Trophoblast cell (in vitro differentiated cells and primary cell): ENCODE data around the gene GRAMD2B.

Experiments used
- DNase-seq, 2 donors: peaks; one replicate each; pipeline ENCODE4 v3.0.0-alpha.2; 2016
- H2AFZ ChIP-seq: 2 replicates; pipeline ENCODE4 v1.6.1; 2013; ENCODE audit warnings: low read length, moderate library complexity, mild to moderate bottlenecking; ENCODE audit not compliant: insufficient read depth, poor library complexity
- H2AK5ac ChIP-seq: 2 replicates; pipeline ENCODE4 v1.6.1; 2013; ENCODE audit warnings: mild to moderate bottlenecking, low read length
- H2BK120ac ChIP-seq: 2 replicates; pipeline ENCODE4 v1.6.1; 2013; ENCODE audit warnings: low read length, mild to moderate bottlenecking, moderate library complexity; ENCODE audit not compliant: insufficient read depth, poor library complexity
- H2BK12ac ChIP-seq: 2 replicates; pipeline ENCODE4 v1.6.1; 2013; ENCODE audit warnings: mild to moderate bottlenecking, low read length, moderate library complexity
- H2BK5ac ChIP-seq: 2 replicates; pipeline ENCODE4 v1.6.1; 2013; ENCODE audit warnings: low read length, low read depth, moderate library complexity, mild to moderate bottlenecking; ENCODE audit not compliant: poor library complexity
- H3K14ac ChIP-seq: 2 replicates; pipeline ENCODE4 v1.6.1; 2013; ENCODE audit warnings: mild to moderate bottlenecking, low read length
- H3K18ac ChIP-seq: 2 replicates; pipeline ENCODE4 v1.6.1; 2013; ENCODE audit warnings: mild to moderate bottlenecking, low read length
- H3K23ac ChIP-seq: 2 replicates; pipeline ENCODE4 v1.6.1; 2013; ENCODE audit warnings: low read length
- H3K27ac ChIP-seq: 2 replicates; pipeline ENCODE4 v1.5.1; 2013; ENCODE audit warnings: low read depth, mild to moderate bottlenecking, inconsistent platforms, low read length, moderate library complexity
- H3K27me3 ChIP-seq: 2 replicates; pipeline ENCODE4 v1.6.1; 2013; ENCODE audit warnings: inconsistent platforms, mild to moderate bottlenecking, low read length, moderate library complexity; ENCODE audit not compliant: insufficient read depth
- H3K36me3 ChIP-seq, 2 experiments: 1 replicate in 1 of 2; 2 replicates in 1 of 2; pipeline ENCODE4 v1.6.1; 2013; ENCODE audit warnings: low read length in 2 of 2, mild to moderate bottlenecking in 2 of 2, moderate library complexity in 1 of 2; ENCODE audit not compliant: insufficient read depth in 2 of 2, control insufficient read depth in 1 of 2
- H3K4ac ChIP-seq: 2 replicates; pipeline ENCODE4 v1.6.1; 2013; ENCODE audit warnings: low read depth, mild to moderate bottlenecking, low read length, moderate library complexity
- H3K4me1 ChIP-seq, 2 experiments: 1 replicate in 1 of 2; 2 replicates in 1 of 2; pipeline ENCODE4 v1.6.1; 2013; ENCODE audit warnings: low read length in 2 of 2, mild to moderate bottlenecking in 2 of 2, moderate library complexity in 1 of 2; ENCODE audit not compliant: insufficient read depth in 2 of 2, control insufficient read depth in 1 of 2
- H3K4me2 ChIP-seq: 2 replicates; pipeline ENCODE4 v1.6.1; 2013; ENCODE audit warnings: inconsistent platforms, mild to moderate bottlenecking, low read length, moderate library complexity
- H3K4me3 ChIP-seq: 2 replicates; pipeline ENCODE4 v1.5.1; 2013; ENCODE audit warnings: mild to moderate bottlenecking, low read depth, low read length, inconsistent platforms
- H3K79me1 ChIP-seq: one replicate; pipeline ENCODE4 v1.6.1; 2013; ENCODE audit warnings: low read length
- H3K79me2 ChIP-seq: 2 replicates; pipeline ENCODE4 v1.6.1; 2013; ENCODE audit warnings: low read length, mild to moderate bottlenecking; ENCODE audit not compliant: control insufficient read depth, insufficient read depth, poor library complexity
- H3K9ac ChIP-seq: 2 replicates; pipeline ENCODE4 v1.6.1; 2013; ENCODE audit warnings: mild to moderate bottlenecking, low read length
- H3K9me3 ChIP-seq: 2 replicates; pipeline ENCODE4 v1.6.1; 2013; ENCODE audit warnings: low read depth, mild to moderate bottlenecking, control low read depth, inconsistent platforms, low read length; ENCODE audit not compliant: insufficient read depth
- H4K12ac ChIP-seq: 2 replicates; pipeline ENCODE4 v1.6.1; 2013; ENCODE audit warnings: low read depth, mild to moderate bottlenecking, low read length, moderate library complexity
- H4K8ac ChIP-seq: 2 replicates; pipeline ENCODE4 v1.6.1; 2013; ENCODE audit warnings: low read depth, mild to moderate bottlenecking, low read length, moderate library complexity
- H4K91ac ChIP-seq: one replicate; pipeline ENCODE4 v1.6.1; 2013; ENCODE audit warnings: low read depth, mild to moderate bottlenecking, low read length, moderate library complexity
- WGBS: extraction: QIAGEN DNeasy Blood & Tissue Kit; methylation state at CpG from one replicate; pipeline ENCODE4 v1.1.7; 2013; ENCODE audit warnings: missing lambda C conversion rate; ENCODE audit not compliant: insufficient read length, insufficient coverage; ENCODE audit errors: extremely low coverage; 5-methylcytosine and 5-hydroxymethylcytosine counted together

GRAMD2B gene

DNA sequence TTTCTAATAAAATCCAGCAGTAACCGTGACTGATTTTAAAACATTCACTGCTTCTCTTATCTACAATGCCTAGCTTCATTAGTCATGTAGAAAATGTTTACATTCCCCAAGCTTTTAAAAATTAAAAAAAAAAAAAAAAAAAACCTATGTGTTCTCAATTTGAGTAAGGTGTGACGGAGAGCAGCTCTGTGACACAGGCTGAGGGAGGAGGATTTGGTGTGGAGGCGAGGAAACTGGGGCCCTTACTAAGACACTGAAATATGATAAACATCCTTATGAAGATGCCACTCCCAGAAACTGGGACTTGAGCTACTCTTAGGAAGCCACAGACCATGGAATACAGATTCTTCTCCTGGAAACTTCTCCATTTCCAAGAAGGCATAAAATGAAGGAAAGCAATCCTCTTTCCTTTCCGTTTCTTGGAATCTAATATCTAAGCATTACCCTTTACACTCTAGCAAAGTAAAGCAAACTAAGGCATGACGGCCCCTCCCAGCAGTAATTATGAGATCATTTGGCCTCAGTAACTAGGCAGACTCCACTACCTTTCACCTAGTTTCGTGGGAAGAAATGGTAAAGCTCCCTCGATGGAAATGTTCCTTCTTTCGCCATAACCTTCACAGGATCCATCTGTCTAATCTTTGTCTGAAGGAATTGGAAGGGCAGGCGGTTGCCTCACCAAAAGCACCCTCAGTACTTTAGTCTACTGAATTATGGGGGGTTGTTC lies 23.5 kb downstream of the GRAMD2B start:
- H4K91ac ChIP-seq, result peak overlapping the region; percentile 57
- H3K27ac ChIP-seq, result no peak overlapping the region
- no peak overlapping the region for H3K4me2 ChIP-seq
- H3K27me3 ChIP-seq, result no peaks in the 10 kb centered on the region
- H2BK5ac ChIP-seq, result no peak overlapping the region
- H3K4me3 ChIP-seq, result no peak overlapping the region
- no CpG with 5 or more reads among the region's 9 CpGs for WGBS
- DNase-seq, result peak; percentile 69 to 70
- H3K4ac ChIP-seq, result peak overlapping the region; percentile 33
- peak overlapping the region; percentile 53 for H2BK12ac ChIP-seq
- no peaks in the 10 kb centered on the region for H3K9me3 ChIP-seq
- H3K18ac ChIP-seq, result no peak overlapping the region
- peaks cover 3 to 5% of the 10 kb centered on the region in 2 experiments for H3K36me3 ChIP-seq
- no peak overlapping the region for H2AK5ac ChIP-seq
- no peak overlapping the region for H3K23ac ChIP-seq
- H4K12ac ChIP-seq, result no peak overlapping the region
- H3K79me1 ChIP-seq, result peaks cover 9% of the 10 kb centered on the region
- no peak overlapping the region for H3K9ac ChIP-seq
- no peak overlapping the region for H2AFZ ChIP-seq
- peak overlapping the region; percentile 63 for H2BK120ac ChIP-seq
- peak overlapping the region; percentile 4 for H4K8ac ChIP-seq
- no peak overlapping the region for H3K14ac ChIP-seq
- H3K4me1 ChIP-seq, result peaks cover 13 to 23% of the 10 kb centered on the region in 2 experiments
- H3K79me2 ChIP-seq, result peaks cover 2% of the 10 kb centered on the region

GRCh38 chr5:126448720-126449119 lies 25.5 kb downstream of the GRAMD2B start:
- Histone ChIP-seq H2BK120ac (no peak overlapping the region), H3K14ac (no peak overlapping the region), H4K8ac (no peak overlapping the region), H4K12ac (no peak overlapping the region), H3K9ac (no peak overlapping the region), H3K23ac (no peak overlapping the region), H4K91ac (no peak overlapping the region), H3K4ac (no peak overlapping the region), H3K4me3 (no peak overlapping the region), H3K9me3 (no peaks in the 10 kb centered on the region), H3K18ac (no peak overlapping the region), H2BK12ac (no peak overlapping the region), H3K4me1 (peaks cover 13 to 23% of the 10 kb centered on the region in 2 experiments), H3K27me3 (no peaks in the 10 kb centered on the region), H2BK5ac (no peak overlapping the region), H3K79me2 (peaks cover 2% of the 10 kb centered on the region), H3K27ac (no peak overlapping the region), H3K36me3 (peaks cover 3 to 6% of the 10 kb centered on the region in 2 experiments), H2AK5ac (no peak overlapping the region), H2AFZ (no peak overlapping the region), H3K79me1 (peaks cover 9% of the 10 kb centered on the region), H3K4me2 (no peak overlapping the region)
- peak; percentile 65 to 78 for DNase-seq
- no CpG with 5 or more reads among the region's 8 CpGs for WGBS

- peak overlapping the region; percentile 63 for H3K27ac ChIP-seq
- no peak overlapping the region for H3K9ac ChIP-seq
- no CpG with 5 or more reads among the region's 8 CpGs for WGBS
- no peak overlapping the region for H2BK5ac ChIP-seq
- no peak overlapping the region for H2AK5ac ChIP-seq
- H3K4ac ChIP-seq, result no peak overlapping the region
- H4K8ac ChIP-seq, result no peak overlapping the region
- H3K23ac ChIP-seq, result no peak overlapping the region
- no peak overlapping the region for H2BK120ac ChIP-seq
- H3K4me1 ChIP-seq, result peaks cover 13 to 21% of the 10 kb centered on the region in 2 experiments
- peaks cover 9% of the 10 kb centered on the region for H3K79me1 ChIP-seq
- H4K91ac ChIP-seq, result no peak overlapping the region
- H3K9me3 ChIP-seq, result peaks cover 2% of the 10 kb centered on the region
- H2BK12ac ChIP-seq, result no peak overlapping the region
- H3K36me3 ChIP-seq, result peaks cover 3 to 9% of the 10 kb centered on the region in 2 experiments
- no peak overlapping the region for H2AFZ ChIP-seq
- no peaks in the 10 kb centered on the region for H3K27me3 ChIP-seq
- no peak overlapping the region for H4K12ac ChIP-seq
- no peak for DNase-seq
- no peak overlapping the region for H3K4me3 ChIP-seq
- H3K4me2 ChIP-seq, result no peak overlapping the region
- no peak overlapping the region for H3K14ac ChIP-seq
- no peak overlapping the region for H3K18ac ChIP-seq
- H3K79me2 ChIP-seq, result peaks cover 2% of the 10 kb centered on the region
Measured at GRCh38 chr5:126449751-126450271, 26.6 kb downstream of the GRAMD2B start.

DNA sequence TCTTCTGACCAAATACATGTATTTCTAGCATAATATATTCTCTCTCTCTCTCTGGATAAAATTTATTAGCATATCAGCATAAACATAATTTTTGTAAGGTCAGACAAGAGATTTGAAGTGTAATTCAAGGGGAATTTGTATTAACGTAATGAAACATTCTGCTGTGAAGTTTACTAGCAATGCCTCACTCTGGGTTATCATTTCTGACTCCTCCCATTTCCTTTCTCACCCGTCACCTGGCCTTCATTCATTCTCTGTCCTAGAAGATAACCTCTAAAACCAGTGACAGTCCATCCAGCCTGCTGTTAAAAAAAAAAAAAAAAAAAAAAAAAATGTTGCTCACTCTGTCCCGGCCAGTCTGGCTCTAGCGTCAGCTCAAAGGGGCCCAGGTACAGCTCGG lies 27.1 kb downstream of the GRAMD2B start:
- Histone ChIP-seq H3K4me1 (peaks cover 13 to 23% of the 10 kb centered on the region in 2 experiments), H4K8ac (no peak overlapping the region), H3K27ac (no peak overlapping the region), H2BK12ac (no peak overlapping the region), H3K27me3 (no peaks in the 10 kb centered on the region), H2BK5ac (no peak overlapping the region), H3K4me3 (no peak overlapping the region), H3K14ac (no peak overlapping the region), H4K91ac (no peak overlapping the region), H3K36me3 (peaks cover 3 to 9% of the 10 kb centered on the region in 2 experiments), H3K23ac (no peak overlapping the region), H2BK120ac (no peak overlapping the region), H3K9me3 (peaks cover 2% of the 10 kb centered on the region), H3K79me2 (peaks cover 3% of the 10 kb centered on the region), H3K18ac (no peak overlapping the region), H3K79me1 (peaks cover 9% of the 10 kb centered on the region), H3K4ac (no peak overlapping the region), H2AK5ac (peak overlapping the region; percentile 77), H4K12ac (no peak overlapping the region), H3K4me2 (no peak overlapping the region), H2AFZ (no peak overlapping the region), H3K9ac (no peak overlapping the region)
- no CpG with 5 or more reads among the region's 5 CpGs for WGBS
- no peak for DNase-seq
